GM19468 (cell line): Measurements from ENCODE around the gene ANKRD33B.
A peak's percentile ranks its signal among the peaks of the same experiment; 100 is the strongest.
"Not testable (repeated sequence)": the region's sequence is repeated elsewhere in the genome, so short reads cannot be mapped to it uniquely, and the experiment has no call there.

Experiments
- ATAC-seq: cut with Tn5 transposase; IDR thresholded peaks from one replicate; pipeline ENCODE4 v1.9.1; 2021; ENCODE audit warnings: mild to moderate bottlenecking, moderate library complexity, moderate number of reproducible peaks; ENCODE audit not compliant: unreplicated experiment; ENCODE audit errors: extremely low read depth

Gene ANKRD33B

DNA sequence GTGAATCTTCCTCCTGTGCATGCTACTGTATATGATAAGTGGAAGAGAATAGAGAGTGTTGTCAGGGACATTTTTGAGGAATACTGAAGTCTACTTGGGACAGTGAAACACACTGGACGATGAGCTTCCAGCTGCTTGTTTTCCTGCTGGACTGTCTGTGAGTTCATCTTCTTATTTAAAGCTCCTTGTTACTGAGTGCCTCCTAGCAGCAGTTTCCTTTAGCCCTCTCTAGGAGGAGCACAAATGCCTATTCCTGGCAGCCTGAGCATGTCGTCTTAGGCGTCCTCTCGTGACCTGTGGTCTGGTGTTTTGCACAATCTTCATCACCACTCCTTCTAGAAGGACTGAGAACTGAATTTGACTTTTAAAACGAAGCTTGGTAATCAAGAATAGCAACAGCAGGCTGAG is 43.8 kb downstream of the ANKRD33B start:
- peak; percentile 13 for ATAC-seq

- ATAC-seq: not testable (repeated sequence)
Measured at GRCh38 chr5:10608081-10608480, 44.2 kb downstream of the ANKRD33B start.

DNA sequence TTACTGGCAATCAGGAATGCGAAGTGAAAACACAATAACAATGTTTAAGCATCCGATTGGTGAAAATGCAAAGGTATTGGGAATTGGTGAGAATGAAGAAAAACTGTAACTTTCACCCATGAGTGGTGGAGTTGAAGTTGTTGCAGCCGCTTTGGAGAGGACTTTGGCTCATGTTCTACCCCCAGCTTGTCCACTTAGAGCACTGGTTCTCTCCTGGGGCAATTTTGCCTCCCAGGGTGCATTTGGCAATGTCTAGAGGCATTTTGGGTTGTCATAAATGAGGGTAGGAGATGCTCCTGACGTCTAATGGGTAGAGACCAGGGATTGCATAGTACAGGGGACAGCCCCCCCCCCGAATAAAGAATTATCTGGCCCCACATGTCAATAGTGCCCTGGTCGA is 46.2 kb downstream of the ANKRD33B start:
- no peak for ATAC-seq

- no peak for ATAC-seq
Measured at GRCh38 chr5:10611290-10611689, 47.4 kb downstream of the ANKRD33B start.

- ATAC-seq: no peak
Measured at GRCh38 chr5:10612251-10612650, 48.4 kb downstream of the ANKRD33B start.

DNA sequence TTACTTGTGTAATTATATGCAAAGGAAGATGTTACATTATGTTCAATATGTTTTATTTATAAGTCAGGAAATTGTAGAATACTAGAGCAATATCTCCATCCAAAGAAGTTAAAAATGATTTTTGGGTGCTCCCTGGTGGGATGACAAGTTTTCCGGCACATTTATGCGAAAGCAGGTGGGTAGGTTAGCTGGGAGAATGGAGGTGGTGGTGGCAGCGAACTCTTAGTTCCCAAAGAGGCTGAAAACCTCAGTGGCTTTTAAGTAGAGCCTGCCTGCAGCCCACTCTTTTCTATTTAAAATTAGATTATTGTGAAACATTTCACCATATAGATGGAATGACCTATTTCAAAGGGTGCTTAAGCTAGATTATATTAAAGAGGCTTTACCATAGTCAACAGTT is 51.8 kb downstream of the ANKRD33B start:
- no peak for ATAC-seq

GRCh38 chr5:10617103-10617502 is 53.2 kb downstream of the ANKRD33B start:
- ATAC-seq: no peak

DNA sequence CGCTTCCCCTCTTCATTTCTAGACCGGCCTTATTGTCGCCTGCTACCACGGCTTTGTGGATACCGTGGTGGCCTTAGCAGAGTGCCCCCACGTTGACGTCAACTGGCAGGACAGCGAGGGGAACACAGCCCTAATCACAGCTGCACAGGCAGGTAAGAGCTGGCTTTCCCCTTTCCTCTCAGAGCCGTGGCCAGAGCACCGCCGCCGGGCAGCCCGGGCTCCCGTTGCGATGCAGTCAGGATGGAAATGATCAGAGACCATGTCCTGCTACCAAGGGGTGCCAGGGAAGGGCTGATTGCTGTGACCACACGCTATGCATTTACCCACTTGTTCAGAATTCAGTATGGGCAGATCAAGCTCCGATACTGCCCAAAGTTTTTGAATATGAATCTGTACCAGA is 54.4 kb downstream of the ANKRD33B start:
- no peak for ATAC-seq

DNA sequence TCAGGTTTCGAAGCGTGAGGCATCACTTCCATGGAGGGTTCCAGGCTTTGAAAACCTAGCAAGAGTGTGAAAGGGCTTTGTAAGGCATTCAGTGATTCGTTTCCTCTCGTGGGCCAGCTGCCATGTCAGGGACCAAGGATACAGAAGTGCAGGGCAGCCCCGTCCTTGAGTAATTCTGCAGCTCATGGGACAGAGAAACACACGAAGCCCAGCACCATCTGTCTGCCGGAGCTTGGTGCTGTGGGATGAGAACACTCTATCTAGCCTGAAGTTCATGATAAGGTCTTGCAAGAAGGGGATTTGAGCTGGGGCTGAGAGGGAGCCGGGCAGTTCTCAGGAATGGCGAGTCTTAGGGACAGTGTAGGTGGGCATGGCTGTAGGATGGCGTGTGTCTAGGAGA is 55.8 kb downstream of the ANKRD33B start:
- no peak for ATAC-seq

- ATAC-seq: no peak
Measured at GRCh38 chr5:10620346-10620745, 56.5 kb downstream of the ANKRD33B start.

DNA sequence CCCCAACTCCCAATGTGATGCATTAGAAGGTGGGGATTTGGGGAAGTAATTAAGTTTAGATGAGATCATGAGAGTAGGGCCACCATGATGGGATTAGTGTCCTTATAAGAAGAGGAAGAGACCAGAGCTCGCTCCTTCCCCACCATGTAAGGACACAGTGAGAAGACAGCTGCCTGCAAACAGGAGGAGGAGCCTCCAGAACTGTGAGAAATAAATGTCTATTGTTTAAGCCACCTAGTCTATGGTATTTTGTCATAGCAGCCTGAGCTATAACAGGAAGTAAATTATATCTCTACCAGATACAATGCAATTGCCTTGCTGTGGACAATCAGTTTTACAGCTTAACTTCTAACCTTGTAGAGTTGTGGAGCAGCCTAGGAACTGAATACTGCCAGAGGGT is 58.0 kb downstream of the ANKRD33B start:
- no peak for ATAC-seq

GRCh38 chr5:10622810-10623209 is 58.9 kb downstream of the ANKRD33B start:
- no peak for ATAC-seq

- no peak for ATAC-seq
Measured at GRCh38 chr5:10623305-10623910, 59.5 kb downstream of the ANKRD33B start.

GRCh38 chr5:10624206-10624605 is 60.3 kb downstream of the ANKRD33B start:
- no peak for ATAC-seq

DNA sequence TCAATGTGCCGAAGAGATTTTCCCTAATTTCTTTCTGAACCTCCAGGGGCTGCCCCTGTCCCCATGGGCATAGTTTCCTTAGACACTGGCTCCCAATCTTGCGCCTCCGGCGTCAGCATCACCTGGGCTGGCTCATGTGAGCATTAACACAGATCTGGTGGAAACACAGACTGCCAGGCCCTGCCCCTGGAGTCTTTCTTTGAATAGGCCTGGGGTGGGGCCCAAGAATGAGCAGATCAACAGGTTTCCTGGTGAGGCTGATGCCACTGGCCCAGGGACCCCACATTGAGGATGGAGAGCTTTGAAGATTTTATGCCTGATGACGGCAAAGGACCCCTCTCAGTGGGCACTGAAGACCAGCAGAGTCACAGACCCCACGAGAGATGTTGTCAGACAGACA is 60.8 kb downstream of the ANKRD33B start:
- no peak for ATAC-seq

- no peak for ATAC-seq
Measured at GRCh38 chr5:10625700-10626472, 62.0 kb downstream of the ANKRD33B start.

GRCh38 chr5:10626473-10627013 is 62.7 kb downstream of the ANKRD33B start:
- no peak for ATAC-seq

DNA sequence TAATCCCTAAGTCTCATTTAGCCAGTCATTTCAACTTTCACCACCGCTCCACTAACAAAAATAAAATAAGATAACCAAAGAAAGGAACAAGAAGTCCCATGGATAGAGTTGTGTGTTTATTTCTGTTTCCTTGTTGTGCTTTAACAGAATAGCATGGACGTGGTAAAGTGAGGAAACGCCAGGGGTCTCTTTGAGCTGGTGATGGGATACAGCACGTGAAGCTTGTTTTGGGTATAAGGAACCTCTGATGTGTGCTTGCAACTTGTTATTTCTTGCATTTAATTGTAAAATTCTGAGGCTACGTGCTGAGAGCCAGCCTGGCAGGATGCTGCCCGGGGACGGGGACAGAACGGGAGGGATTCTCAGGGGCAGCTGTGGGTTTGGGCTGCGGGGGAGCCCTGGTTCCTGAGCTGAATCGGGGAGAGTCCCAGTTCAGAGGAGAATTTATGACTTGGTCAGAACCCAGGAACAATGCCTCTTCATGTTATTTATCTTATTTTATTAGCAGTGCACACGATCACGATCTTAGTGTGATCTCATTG is 63.4 kb downstream of the ANKRD33B start:
- no peak for ATAC-seq

- no peak for ATAC-seq
Measured at GRCh38 chr5:10628601-10629000, 64.7 kb downstream of the ANKRD33B start.

DNA sequence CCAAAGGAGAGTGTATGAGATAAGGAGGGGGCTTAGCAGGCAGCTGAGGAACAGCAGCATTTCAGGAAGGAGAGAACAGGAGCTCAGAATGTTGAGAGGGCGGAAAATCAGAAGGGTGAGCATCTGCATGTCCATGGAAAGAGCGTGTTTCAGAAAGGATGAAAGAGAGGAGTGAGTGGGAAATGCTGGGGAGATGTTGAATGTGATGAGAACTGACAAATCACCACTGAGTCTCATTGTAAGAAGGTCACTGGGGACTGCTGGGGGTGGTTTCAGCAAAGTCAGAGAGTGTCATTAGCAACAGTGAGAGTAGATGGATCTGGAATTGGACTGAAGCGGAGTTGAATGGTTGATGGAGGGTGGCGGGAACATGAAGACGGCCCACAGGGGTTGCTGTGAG is 65.8 kb downstream of the ANKRD33B start:
- no peak for ATAC-seq

DNA sequence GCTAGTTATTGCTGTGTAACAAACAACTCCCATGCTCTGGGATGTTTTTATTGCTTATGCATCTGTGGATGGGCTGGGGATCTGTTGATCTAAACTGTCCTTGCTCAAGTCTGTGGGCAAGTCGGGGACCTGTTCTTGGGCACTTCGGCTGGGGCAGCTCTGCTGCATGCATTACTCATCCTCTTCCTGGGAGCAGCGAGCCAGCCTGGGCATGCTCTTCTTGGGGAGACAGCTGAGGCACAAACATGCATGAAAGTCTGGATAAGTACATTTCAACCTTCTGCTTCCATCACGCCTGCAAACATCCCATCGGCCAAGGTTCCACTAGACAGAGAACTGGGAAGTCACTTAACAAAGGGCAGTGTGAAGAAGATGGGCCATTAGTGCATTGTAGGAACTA is 66.3 kb downstream of the ANKRD33B start:
- no peak for ATAC-seq
